ENCODE data around the gene COCH.
A peak's percentile ranks its signal among the peaks of the same experiment; 100 is the strongest.

COCH gene

DNA sequence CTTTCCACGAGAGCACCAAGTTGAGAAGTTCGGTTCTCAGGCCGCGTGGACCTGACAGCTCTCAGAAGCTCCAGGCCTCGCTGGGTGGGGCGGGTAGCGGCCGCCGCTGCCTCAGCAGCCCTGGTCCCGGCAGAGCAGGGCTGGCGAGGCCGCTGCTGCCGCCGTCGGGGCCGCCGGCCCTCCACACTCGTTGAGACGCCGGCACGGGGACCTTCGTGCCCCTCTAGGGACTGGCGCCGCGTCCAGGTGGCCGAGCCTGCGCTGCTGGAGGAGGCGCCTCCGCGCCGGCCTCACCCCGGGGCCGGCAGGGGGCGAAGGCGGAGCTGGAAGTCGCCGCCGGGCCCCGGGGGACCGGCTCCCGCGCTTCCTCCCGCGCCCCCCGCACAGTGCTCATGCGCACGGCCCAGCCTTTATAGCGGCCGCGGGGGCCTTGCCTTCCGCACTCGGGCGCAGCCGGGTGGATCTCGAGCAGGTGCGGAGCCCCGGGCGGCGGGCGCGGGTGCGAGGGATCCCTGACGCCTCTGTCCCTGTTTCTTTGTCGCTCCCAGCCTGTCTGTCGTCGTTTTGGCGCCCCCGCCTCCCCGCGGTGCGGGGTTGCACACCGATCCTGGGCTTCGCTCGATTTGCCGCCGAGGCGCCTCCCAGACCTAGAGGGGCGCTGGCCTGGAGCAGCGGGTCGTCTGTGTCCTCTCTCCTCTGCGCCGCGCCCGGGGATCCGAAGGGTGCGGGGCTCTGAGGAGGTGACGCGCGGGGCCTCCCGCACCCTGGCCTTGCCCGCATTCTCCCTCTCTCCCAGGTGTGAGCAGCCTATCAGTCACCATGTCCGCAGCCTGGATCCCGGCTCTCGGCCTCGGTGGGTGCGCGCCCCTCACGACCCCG, at the start of gene COCH:
Gene COCH (plus strand): TSS at position 440 of the 879 bp plus-strand sequence. CDS start 380 bp downstream, at position 820.
- DNase-seq = peak; percentile 81

DNA sequence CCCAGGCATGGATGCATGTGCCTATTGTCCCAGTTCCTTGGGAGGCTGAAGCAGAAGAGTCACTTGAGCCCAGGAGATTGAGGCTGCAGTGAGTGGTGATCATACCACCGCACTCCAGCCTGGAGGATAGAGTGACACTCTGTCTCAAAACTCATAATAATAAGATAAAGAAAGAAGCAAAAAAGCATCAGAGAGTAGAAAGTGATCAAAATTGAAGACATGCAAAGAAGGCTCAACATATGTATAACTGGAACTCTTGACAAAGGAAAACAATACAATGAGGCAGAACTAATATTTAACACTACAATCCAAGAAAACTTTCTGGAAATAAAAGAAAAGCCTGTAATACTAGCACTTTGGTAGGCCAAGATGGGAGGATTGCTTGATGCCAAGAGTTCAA, 48.3 kb upstream of the COCH start:
- no peak for DNase-seq

GRCh38 chr14:30829853-30830252, 44.5 kb upstream of the COCH start:
- DNase-seq = no peak

DNA sequence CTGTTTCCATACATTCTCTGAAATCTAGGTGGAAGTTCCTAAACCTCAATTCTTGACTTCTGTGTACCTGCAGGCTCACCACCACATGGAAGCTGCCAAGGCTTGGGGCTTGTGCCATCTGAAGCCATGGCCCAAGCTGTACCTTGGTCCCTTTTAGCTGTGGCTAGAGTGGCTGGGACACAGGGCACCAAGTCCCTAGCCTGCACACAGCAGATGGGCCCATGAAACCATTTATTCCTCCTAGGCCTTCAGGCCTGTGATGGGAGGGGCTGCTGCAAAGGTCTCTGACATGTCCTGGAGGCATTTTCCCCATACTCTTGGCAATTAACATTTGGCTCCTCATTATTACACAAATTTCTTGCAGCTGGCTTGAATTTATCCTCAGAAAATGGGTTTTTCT, 40.0 kb upstream of the COCH start:
- DNase-seq = no peak

DNA sequence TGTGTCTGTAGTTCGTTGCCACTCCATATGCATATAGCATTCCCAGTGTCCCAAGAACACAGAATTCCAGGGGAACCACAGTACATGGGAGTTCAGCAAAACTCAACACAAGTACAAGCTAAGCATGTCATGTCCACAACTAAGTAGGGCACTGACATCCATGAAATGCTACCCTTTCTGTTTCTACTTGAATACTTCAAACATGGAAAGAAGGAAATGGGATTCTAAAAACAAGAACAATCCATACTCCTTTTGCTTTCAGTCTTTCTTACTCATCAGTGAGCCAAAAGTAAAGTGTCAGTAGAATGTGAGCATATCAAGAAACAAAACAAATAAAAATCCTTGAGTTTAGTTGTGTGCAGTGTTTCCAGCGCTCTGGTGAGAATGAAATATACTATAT, 36.0 kb upstream of the COCH start:
- no peak for DNase-seq

- DNase-seq = no peak
These were observed 34.1 kb upstream of the COCH start for GRCh38 chr14:30840086-30840779.

DNA sequence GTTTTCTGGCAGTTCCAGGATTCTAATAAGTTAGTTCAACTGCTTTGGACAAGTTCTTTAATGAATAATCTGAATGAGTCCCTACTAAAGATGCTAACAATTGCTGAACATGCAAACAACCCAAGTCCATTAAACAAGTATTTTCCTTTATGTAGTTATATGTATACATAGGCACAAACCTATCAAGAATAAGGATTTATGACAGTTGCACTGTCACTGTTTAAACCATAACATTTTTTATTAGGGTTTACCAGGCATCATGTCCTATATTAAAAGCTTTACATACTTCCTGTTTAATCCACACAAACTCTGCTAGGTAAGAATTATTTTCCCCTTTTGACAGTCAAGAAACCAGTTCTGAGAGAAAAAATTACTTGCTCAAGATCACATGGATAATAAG, 31.9 kb upstream of the COCH start:
- DNase-seq = no peak

DNA sequence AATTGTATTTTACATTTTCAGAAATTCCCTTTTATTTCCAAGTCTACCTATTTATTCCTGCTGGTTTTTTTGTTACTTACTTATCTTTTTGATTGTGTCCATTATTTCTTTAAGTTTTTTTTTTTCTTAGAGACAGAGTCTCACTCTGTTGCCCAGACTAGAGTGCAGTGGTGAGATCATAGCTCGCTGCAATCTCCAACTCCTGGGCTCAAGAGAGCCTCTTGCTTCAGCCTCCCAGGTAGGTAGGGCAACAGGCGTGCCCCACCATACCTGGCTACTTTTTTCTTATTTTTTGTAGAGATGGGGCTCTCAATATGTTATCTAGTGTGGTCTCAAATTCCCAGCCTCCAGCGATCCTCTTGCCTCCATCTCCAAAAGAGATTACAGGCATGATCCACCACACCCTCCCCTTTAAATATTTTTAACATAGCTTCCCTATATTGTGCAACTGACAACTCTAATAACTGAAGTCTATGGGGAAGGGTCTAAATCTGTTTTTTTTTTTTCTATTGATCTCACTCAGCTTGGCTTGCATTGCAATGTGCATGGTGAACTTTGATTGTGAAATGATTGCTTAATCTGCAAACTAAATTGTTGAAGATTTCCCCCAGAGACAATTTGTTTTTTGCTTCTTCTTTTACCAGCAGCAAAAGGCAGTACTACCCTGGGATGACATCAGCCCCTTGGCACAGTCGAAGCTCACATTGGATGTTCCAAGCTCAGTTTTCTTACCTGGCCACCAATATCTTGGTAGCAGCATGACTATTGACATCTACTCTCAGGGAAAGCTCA, 25.7 kb upstream of the COCH start:
- DNase-seq = no peak

DNA sequence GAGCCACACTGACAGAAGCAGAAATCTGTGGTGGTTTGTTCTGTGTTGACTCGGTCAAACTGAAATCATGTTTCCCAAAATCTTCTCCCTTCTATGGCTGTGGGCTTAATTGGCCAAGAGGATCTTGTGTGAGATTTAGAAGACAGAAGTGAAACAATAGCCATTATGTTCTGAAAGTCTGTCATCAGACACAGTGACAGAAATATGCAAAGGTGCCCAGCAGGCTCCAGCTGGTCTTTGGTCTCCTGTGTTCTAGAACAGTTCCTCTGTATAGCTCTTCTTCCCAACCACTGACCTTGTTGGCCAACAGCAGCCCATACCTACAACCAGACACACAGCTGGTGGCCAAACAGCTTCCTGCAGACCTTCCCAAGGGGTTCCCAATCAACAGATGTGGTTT, 25.0 kb upstream of the COCH start:
- DNase-seq = no peak

- DNase-seq = no peak
These were observed 24.4 kb upstream of the COCH start for GRCh38 chr14:30849983-30850382.

- no peak for DNase-seq
These were observed 20.4 kb upstream of the COCH start for GRCh38 chr14:30853946-30854345.

GRCh38 chr14:30854492-30854891, 19.9 kb upstream of the COCH start:
- DNase-seq = no peak

GRCh38 chr14:30855345-30856037, 18.9 kb upstream of the COCH start:
- DNase-seq = no peak

- DNase-seq = no peak
These were observed 13.2 kb upstream of the COCH start for GRCh38 chr14:30861200-30861599.

DNA sequence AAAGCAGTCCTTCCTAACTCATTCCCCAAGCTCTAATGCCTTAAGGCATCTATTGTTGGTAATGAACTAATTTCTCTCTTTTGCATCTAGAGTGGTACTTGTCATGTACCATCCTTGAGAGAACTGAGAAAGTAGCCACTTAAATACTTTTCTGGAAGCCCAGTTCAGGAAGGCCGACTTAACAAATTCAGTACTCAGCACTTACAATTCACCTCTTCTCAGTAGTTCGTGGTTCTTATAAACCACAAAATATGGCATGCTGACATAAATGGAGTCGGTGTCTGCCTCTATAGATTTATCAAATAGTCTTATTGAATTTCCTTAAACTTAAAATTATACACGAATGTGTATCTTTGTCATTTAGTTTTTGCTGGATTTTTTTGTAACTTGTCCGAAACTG, 9.4 kb upstream of the COCH start:
- no peak for DNase-seq

- no peak for DNase-seq
These were observed 5.6 kb upstream of the COCH start for GRCh38 chr14:30868736-30869135.

DNA sequence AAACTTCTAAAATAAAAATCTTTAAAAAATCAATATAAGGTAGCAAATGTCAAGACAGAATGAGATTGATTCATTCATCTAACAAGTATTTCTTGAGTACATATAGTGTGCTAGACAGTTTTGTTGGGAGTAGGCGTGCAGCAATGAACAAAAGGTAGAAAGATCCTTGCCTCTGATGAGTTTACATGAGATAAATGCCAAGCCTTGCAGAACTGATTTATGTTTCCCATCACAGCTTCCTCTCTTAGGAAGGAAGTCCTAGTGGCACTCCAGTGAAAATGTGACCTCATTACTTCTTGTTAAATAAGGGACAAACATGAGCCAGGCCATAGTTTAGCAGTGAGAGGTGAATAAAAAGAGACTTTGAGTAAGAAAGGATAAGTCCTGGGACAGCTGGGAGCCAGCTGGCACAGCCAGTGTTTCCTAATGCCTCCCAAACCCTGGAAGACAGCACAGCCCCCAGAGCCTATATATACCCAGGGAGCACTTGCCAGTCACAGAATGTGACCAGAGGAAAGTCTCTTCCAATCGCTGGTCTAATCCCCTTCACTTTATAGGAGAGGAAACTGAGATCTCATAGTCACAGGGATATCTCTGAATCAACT, 4.7 kb upstream of the COCH start:
- DNase-seq = peak; percentile 33

DNA sequence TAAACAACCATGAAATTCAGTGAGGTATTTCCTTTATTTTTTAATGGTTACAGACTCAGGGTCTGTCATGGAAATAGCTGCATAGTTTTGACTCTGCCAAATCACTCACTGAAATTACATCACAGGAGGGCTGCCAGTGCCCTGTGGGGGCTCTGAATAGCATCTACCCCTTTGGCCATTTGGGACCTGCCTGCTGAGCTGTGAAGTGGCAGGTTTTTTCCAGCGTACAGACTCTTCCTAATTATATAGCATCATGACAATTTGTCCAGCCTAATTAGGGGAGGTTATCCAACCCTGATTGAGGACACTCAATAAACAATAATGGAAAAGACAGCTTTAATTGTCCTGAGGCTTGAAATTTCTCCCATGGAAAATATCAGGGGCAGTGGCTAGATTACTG, 1.8 kb upstream of the COCH start:
- peak; percentile 63 for DNase-seq

- DNase-seq = no peak
These were observed 845 bp upstream of the COCH start for GRCh38 chr14:30873308-30874119.

GRCh38 chr14:30874999-30875787, 834 bp downstream of the COCH start:
- peak; percentile 64 for DNase-seq

DNA sequence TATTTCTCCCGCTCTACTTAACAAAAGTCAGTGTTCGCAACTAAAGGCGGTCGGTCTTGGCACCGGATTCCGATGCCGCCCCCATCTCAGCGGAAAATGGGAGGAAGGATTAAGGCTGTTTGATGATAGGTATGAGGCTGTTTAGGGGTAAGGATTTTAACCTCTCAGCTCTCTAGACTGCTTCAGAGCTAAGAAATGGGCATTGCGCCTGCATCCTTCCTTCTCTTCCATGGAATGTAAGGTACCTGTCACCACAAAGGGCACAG, 1.4 kb downstream of the COCH start:
- no peak for DNase-seq
